Spleen (tissue), 7 donors: ENCODE data around the gene CCDC78.

Experiments used
- POLR2A ChIP-seq, 3 donors: fragments of 450-650 bp; IDR thresholded peaks; one replicate each; pipeline ENCODE4 v1.5.1; 2017; ENCODE audit warnings: antibody characterized with exemption in 3 of 3, mild to moderate bottlenecking in 1 of 3
- TF ChIP-seq, protein P1 (sequence below), 11 experiments: fragments of 200-600 bp in 7 of 11; fragments of 450-650 bp in 4 of 11; sonication (generic) in 4 of 11; IDR thresholded peaks in 8 of 11; conservative IDR thresholded peaks in 3 of 11; 1 replicate in 7 of 11; 2 replicates in 4 of 11; pipeline versions ENCODE4 v1.4.0 to v1.8.0; 2016 to 2021; ENCODE audit warnings: antibody characterized with exemption in 11 of 11, inconsistent platforms in 4 of 11, mild to moderate bottlenecking in 1 of 11
- donor health status: DM: no; HTN: no; CAD: no; lungs with moderate emphysema.
- donor health status: DM: no; HTN: no; CAD: no.
- donor health status: DM: no; HTN: no; CAD: no.

DNA sequence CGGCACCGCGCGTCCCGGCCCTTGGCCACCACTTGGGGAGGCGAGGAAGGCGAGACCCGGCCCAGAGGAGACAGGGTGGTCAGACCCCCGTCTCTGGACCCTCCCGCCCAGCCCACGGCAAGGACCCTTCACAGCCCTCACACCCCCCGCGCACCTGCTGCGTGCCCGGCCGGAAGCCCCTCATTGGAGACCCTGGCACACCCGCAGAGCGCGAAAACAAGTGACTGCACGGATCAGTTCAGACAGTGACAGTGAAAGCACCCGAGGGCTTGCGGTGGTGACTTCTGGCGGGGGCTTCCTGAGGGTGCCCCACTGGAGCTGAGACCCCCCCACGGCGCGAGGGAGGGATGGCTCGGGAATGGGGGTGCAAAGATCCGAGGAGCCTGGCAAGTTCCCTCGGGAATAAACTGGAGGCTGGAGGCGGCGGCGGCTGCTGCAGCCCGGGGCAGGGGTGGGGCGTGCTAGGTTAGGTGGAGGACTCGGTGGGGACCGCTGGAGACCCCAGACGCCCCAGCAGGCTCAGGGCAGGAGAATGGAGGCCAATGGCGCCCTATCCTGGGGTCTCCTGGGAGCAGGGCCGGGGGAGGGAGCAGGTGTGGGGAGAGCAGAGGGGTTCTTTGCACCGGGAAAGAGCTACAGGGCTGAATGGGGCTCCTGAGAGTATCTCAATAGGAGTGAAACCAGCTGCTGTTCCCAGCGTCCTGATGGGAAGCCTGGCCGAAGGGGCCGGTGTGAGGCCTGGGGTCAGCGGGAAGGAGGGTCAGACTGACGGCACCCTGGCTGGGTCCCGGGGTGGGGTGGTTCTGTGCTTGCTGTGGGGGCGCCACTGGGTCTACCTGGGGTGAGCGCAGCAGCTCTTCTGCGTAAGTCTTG, 19.8 kb downstream of the CCDC78 start:
- TF ChIP-seq, protein P1, sequence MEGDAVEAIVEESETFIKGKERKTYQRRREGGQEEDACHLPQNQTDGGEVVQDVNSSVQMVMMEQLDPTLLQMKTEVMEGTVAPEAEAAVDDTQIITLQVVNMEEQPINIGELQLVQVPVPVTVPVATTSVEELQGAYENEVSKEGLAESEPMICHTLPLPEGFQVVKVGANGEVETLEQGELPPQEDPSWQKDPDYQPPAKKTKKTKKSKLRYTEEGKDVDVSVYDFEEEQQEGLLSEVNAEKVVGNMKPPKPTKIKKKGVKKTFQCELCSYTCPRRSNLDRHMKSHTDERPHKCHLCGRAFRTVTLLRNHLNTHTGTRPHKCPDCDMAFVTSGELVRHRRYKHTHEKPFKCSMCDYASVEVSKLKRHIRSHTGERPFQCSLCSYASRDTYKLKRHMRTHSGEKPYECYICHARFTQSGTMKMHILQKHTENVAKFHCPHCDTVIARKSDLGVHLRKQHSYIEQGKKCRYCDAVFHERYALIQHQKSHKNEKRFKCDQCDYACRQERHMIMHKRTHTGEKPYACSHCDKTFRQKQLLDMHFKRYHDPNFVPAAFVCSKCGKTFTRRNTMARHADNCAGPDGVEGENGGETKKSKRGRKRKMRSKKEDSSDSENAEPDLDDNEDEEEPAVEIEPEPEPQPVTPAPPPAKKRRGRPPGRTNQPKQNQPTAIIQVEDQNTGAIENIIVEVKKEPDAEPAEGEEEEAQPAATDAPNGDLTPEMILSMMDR (IDR thresholded peaks at IDR 0.05 in 8 of 11, conservative IDR thresholded peaks at IDR 0.05 in 3 of 11), result no peak
- TF ChIP-seq POLR2A (IDR thresholded peaks at IDR 0.05), result no peak
